CD4-positive, alpha-beta T cell treated with Interferon gamma for 1 hour (primary cell): Measurements from ENCODE around the gene COL23A1.
"Not testable (repeated sequence)": the region's sequence is repeated elsewhere in the genome, so short reads cannot be mapped to it uniquely, and the experiment has no call there.

Experiments
- DNase-seq: peaks from one replicate; pipeline ENCODE4 v3.0.0-alpha.2; 2020

The COL23A1 gene

GRCh38 chr5:178199581-178200434 is 390.4 kb downstream of the COL23A1 start:
- DNase-seq, result no peak

- no peak for DNase-seq
These were observed 391.5 kb downstream of the COL23A1 start for GRCh38 chr5:178198706-178199105.

DNA sequence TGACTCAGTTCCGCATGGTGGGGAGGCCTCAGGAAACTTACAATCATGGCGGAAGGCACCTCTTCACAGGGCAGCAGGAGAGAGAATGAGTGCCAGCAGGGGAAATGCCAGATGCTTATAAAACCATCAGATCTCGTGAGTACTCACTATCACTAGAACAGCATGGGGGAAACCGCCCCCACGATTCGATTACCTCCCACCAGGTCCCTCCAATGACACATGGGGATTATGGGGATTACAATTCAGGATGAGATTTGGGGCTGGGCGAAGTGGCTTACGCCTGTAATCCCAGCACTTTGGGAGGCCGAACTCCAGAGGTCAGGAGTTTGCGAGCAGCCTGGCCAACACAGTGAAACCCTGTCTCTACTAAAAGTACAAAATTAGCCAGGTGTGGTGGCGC is 392.0 kb downstream of the COL23A1 start:
- DNase-seq, result not testable (repeated sequence)

- no peak for DNase-seq
These were observed 393.2 kb downstream of the COL23A1 start for GRCh38 chr5:178196986-178197385.

- no peak for DNase-seq
These were observed 393.8 kb downstream of the COL23A1 start for GRCh38 chr5:178196281-178196812.

DNA sequence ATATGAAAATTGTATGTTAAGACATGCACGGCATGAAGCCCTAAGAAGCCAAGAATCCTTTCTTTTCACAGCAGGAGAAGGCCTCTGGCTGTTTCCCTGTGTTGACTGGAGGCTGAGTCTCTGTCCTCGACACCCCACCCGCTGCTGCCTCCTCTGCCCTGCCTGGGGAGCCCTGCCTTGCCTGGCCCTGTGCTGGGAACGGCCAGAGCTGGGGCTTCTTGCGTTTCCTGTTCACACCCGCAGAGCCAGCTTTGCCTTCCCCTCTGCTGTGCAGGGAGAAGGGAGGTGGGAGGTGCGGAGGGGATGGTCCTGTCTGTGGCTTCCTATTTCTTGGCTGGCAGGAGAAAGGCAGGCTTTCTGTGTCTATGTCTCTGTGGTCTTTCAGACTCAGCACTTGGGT is 396.2 kb downstream of the COL23A1 start:
- no peak for DNase-seq

- DNase-seq, result no peak
These were observed 396.9 kb downstream of the COL23A1 start for GRCh38 chr5:178193251-178193809.

DNA sequence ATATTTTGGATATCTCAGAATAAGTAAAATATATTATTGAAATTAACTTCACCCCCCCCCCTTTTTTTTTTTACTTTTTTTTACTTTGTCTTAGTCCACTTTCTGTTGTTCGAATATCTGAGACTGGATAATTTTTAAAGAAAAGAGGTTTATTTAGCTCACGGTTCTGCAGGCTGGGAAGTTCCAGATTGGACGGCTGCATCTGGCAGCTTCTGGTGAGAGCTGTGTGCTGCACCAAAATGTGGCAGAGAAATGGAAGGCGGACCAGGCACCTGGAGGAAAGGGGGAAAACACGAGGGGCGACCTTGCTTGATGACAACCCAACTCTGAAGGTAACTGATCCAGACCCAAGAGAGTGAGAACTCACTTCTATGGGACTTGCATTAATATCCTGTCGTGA is 397.4 kb downstream of the COL23A1 start:
- no peak for DNase-seq

DNA sequence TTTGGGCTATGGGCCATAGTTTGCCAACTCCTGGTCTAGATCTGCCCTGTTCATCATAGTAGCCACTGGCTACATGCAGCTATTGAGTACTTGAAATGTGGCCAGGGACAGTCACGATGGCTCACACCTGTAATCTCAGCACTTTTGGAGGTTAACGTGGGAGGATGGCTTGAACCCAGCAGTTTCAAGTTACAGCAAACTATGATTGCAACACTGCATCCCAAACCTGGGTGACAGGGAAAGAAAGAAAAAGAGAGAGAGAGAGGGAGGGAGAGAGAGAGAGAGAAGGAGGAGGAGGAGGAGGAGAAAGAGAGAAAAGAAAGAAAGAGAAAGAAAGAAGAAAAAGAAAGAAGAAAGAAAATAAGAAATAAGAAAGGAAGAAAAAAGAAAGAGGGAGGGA is 397.9 kb downstream of the COL23A1 start:
- DNase-seq, result no peak

- DNase-seq, result no peak
These were observed 398.5 kb downstream of the COL23A1 start for GRCh38 chr5:178191661-178192060.

GRCh38 chr5:178189433-178189832 is 400.8 kb downstream of the COL23A1 start:
- no peak for DNase-seq
